ENCODE results near the gene ADAM33.

The ADAM33 gene

DNA sequence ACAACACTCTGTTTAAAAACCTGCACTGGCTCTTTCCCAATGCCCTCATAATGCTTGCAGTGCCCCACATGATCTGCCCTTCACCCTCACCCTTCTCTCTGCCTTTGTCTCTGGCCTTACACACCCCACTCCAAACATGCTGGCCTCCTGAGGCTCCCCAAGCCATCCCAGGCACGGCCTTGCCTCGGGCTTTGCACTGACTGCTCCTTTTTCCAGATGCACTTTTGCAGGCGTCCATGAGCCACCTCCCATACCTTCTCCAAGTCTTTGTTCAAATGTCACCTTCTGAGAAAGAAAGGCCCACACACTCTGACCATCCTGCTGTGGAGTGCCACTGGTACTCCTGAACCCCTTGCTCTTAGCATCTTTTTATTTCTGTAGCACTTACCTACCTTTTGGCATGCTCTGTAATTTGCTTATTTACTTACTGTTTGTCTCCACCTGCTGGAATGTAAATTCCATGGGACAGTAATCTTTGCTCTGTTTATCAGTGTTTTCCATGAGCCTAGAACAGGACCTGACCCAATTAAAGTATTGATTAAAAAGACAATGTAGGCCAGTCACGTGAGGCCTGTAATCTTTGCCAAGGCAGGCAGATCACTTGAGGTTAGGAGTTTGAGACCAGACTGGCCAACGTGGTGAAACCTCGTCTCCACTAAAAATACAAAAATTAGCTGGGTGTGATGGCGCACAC lies 49.4 kb downstream of the ADAM33 start:
- Histone ChIP-seq H3K36me3 (peaks cover 21% of the 10 kb centered on the region), H3K27me3 (no peaks in the 10 kb centered on the region), H3K4me2 (no peak overlapping the region), H3K9ac (no peak overlapping the region), H3K9me3 (no peaks in the 10 kb centered on the region), H3K4me3 (no peak overlapping the region), H3K4me1 (no peaks in the 10 kb centered on the region), H3K27ac (no peak overlapping the region), H4K20me1 (no peaks in the 10 kb centered on the region)
- TF ChIP-seq Cebpa-rat (IDR thresholded peaks at IDR 0.05): no peak

DNA sequence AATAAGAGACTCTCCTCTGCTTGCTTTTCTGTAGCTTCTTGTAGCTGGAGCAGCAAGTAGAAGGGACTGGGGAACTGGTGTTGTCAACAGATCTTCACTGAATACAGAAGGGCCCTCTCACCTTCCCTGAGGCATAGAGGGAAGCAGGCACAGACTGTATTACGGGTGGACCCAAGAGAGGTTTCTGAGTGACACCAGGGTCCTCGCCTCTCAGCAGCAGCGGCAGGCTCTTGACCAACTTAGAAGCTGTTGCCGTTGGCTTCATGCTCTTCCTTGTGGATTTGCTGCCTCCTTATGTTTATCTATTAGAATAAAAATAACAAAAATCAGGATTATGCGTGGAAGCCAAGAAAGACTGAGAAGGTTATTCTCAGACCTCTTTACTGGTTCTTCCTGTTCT lies 50.3 kb downstream of the ADAM33 start:
- H3K4me1 ChIP-seq: no peaks in the 10 kb centered on the region
- H3K9ac ChIP-seq: no peak overlapping the region
- H3K36me3 ChIP-seq: peaks cover 27% of the 10 kb centered on the region
- H3K27ac ChIP-seq: no peak overlapping the region
- no peak overlapping the region for H3K4me3 ChIP-seq
- H4K20me1 ChIP-seq: no peaks in the 10 kb centered on the region
- H3K27me3 ChIP-seq: no peaks in the 10 kb centered on the region
- no peak overlapping the region for H3K4me2 ChIP-seq
- no peak for TF ChIP-seq Cebpa-rat (IDR thresholded peaks at IDR 0.05)
- H3K9me3 ChIP-seq: no peaks in the 10 kb centered on the region

DNA sequence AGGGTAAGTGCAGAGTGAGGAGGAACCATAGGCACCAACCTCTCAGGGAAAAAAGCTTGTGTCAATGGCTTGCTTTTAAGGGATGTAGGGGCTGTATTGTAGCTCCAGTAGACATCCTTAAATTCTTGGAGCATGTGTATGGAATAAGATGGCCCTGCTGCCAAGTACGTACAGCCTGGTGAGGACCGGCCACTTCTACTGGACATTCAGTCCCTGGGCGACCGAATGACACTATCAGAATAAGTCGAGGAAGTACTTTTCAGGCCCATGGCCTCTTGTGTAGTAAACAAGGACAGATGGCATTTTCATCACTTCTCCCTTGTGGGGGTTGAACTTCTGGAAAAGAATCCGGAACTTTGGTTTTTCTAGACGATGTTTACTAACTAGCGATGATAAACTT lies 51.4 kb downstream of the ADAM33 start:
- Histone ChIP-seq H3K4me3 (no peak overlapping the region), H3K36me3 (peaks cover 28% of the 10 kb centered on the region), H3K9ac (no peak overlapping the region), H3K4me1 (no peaks in the 10 kb centered on the region), H3K27me3 (no peaks in the 10 kb centered on the region), H3K9me3 (no peaks in the 10 kb centered on the region), H3K27ac (no peak overlapping the region), H4K20me1 (no peaks in the 10 kb centered on the region), H3K4me2 (no peak overlapping the region)
- TF ChIP-seq Cebpa-rat (IDR thresholded peaks at IDR 0.05): no peak

DNA sequence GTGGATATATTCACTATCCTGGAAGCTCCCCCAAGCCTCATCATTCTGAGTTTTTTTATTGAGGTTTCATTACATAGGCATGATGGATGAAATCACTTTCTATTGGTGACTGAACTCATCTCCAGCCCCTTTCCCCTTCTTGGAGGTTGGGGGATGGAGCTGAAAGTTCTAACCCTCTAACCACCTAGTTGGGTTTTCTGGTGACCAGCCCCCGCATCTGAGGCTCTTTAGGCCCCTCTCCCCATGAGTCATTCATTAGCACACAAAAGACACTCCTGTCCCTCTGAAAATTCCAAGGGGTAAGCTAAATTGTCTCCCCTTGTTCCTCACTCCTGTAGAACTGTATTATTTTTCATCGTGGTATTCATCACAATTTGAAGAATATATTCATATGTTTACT lies 51.9 kb downstream of the ADAM33 start:
- no peak for TF ChIP-seq Cebpa-rat (IDR thresholded peaks at IDR 0.05)

GRCh38 chr20:3628502-3629314 lies 53.1 kb downstream of the ADAM33 start:
- H3K9ac ChIP-seq: no peak overlapping the region
- peaks cover 24% of the 10 kb centered on the region for H3K36me3 ChIP-seq
- H3K27ac ChIP-seq: no peak overlapping the region
- H3K9me3 ChIP-seq: no peaks in the 10 kb centered on the region
- no peak for TF ChIP-seq Cebpa-rat (IDR thresholded peaks at IDR 0.05)
- no peaks in the 10 kb centered on the region for H4K20me1 ChIP-seq
- no peak overlapping the region for H3K4me3 ChIP-seq
- H3K4me2 ChIP-seq: no peak overlapping the region
- H3K27me3 ChIP-seq: no peaks in the 10 kb centered on the region
- H3K4me1 ChIP-seq: no peaks in the 10 kb centered on the region

More for the DNA sequence above, 51.9 kb downstream of the ADAM33 start:
- Histone ChIP-seq H3K4me1 (no peaks in the 10 kb centered on the region), H3K4me3 (no peak overlapping the region), H4K20me1 (no peaks in the 10 kb centered on the region), H3K36me3 (peaks cover 28% of the 10 kb centered on the region), H3K4me2 (no peak overlapping the region), H3K27ac (no peak overlapping the region), H3K27me3 (no peaks in the 10 kb centered on the region), H3K9me3 (no peaks in the 10 kb centered on the region), H3K9ac (no peak overlapping the region)

DNA sequence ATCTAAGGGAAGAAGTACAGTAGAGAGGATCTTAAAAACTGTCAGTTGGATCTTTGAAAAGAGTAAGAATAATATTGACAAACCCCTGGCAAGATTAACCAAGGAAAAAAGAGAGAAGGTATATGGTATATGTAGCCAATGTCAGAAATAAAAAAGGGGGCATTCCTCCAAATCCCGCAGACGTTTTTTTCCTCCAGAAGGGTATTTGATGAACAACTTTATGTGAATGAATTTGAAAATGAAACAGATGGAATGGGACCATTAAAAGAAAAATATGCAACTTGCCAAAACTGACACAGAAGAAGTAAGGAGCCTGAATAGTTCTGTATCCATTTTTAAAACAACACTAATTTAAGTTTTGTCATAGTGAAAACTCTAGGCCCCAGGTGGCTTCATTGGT lies 54.3 kb downstream of the ADAM33 start:
- H3K27ac ChIP-seq: no peak overlapping the region
- no peak for TF ChIP-seq Cebpa-rat (IDR thresholded peaks at IDR 0.05)

DNA sequence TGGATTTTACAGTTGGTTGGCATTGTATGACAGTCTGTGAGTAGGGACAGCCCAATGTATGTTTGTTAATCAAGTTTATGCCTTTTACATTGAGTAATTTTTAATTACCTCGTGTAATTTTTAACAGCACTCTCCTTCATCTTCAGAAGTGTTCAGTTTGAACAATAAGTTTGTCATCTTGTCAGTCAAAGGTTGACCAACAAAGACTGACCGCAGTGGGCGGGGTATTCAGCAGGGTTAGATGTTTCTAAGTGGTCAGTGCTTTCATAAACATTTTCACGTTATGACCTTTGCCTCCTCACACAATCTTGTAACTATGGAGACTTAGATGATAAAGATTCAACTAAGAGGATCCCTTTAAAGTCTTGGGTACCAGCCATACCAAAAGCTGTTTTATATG lies 59.4 kb downstream of the ADAM33 start:
- no peak overlapping the region for H3K27ac ChIP-seq
- peaks cover 14% of the 10 kb centered on the region for H3K36me3 ChIP-seq
- no peaks in the 10 kb centered on the region for H4K20me1 ChIP-seq
- no peaks in the 10 kb centered on the region for H3K9me3 ChIP-seq
- H3K27me3 ChIP-seq: no peaks in the 10 kb centered on the region
- no peak for TF ChIP-seq Cebpa-rat (IDR thresholded peaks at IDR 0.05)
- no peak overlapping the region for H3K4me3 ChIP-seq
- H3K4me2 ChIP-seq: no peak overlapping the region
- peaks cover 10% of the 10 kb centered on the region for H3K4me1 ChIP-seq
- no peak overlapping the region for H3K9ac ChIP-seq

More for the DNA sequence above, 54.3 kb downstream of the ADAM33 start:
- no peaks in the 10 kb centered on the region for H3K4me1 ChIP-seq
- H3K4me2 ChIP-seq: no peak overlapping the region
- H3K27me3 ChIP-seq: no peaks in the 10 kb centered on the region
- peaks cover 24% of the 10 kb centered on the region for H3K36me3 ChIP-seq
- H3K9me3 ChIP-seq: no peaks in the 10 kb centered on the region
- no peaks in the 10 kb centered on the region for H4K20me1 ChIP-seq
- H3K4me3 ChIP-seq: no peak overlapping the region
- H3K9ac ChIP-seq: no peak overlapping the region

GRCh38 chr20:3621111-3621510 lies 60.7 kb downstream of the ADAM33 start:
- H3K36me3 ChIP-seq: peaks cover 9% of the 10 kb centered on the region; the same call in 1 of the 2 replicates
- no peak overlapping the region for H3K4me2 ChIP-seq
- H3K9me3 ChIP-seq: no peaks in the 10 kb centered on the region
- TF ChIP-seq Cebpa-rat (IDR thresholded peaks at IDR 0.05): no peak
- H3K27me3 ChIP-seq: no peaks in the 10 kb centered on the region
- H3K9ac ChIP-seq: no peak overlapping the region
- H4K20me1 ChIP-seq: no peaks in the 10 kb centered on the region
- no peak overlapping the region for H3K27ac ChIP-seq
- no peak overlapping the region for H3K4me3 ChIP-seq
- H3K4me1 ChIP-seq: peaks cover 12% of the 10 kb centered on the region

All from BLaER1 (cell line).